GM12874 (cell line): ENCODE measurements around the gene NREP.

Source experiments
- CTCF ChIP-seq: IDR thresholded peaks from 2 replicates; pipeline ENCODE4 v1.5.1; 2011; ENCODE audit warnings: low read depth, mild to moderate bottlenecking, control low read depth, low read length, moderate library complexity; ENCODE audit not compliant: insufficient read depth

The NREP gene

DNA sequence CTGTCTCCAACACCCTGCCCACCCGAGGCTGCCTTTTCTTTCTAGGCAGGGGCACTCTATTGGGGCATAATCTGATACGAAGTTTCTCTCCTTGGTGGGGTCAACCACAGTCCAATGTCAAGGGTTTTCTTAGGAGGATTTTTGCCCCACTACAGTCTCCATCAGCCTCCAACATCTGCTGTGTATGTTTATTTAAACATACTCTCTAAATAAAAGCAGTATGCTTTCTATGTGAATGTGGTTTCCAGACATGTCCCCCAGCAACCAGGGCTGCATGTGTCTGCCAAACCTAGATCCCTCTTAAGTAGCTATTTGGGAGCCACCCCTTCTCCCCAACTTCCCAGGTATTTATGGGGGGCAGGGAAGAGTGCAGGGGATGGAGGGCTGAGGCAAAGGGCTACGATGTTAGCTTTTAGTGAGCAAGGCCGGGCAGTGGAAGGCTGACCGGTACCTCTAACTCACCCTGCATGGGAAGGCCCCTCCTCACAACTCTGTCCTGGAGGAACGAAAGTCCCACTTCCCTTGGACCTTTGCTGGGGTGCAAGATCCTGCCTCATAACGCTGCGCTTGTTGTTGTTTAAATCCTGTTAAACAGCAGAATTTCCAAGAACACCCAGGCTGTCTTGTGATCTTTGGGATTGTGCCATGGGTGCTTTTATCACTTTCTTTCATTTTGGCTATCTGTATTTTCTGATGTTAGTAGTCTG lies 75.4 kb downstream of the NREP start:
- TF ChIP-seq CTCF, result no peak

DNA sequence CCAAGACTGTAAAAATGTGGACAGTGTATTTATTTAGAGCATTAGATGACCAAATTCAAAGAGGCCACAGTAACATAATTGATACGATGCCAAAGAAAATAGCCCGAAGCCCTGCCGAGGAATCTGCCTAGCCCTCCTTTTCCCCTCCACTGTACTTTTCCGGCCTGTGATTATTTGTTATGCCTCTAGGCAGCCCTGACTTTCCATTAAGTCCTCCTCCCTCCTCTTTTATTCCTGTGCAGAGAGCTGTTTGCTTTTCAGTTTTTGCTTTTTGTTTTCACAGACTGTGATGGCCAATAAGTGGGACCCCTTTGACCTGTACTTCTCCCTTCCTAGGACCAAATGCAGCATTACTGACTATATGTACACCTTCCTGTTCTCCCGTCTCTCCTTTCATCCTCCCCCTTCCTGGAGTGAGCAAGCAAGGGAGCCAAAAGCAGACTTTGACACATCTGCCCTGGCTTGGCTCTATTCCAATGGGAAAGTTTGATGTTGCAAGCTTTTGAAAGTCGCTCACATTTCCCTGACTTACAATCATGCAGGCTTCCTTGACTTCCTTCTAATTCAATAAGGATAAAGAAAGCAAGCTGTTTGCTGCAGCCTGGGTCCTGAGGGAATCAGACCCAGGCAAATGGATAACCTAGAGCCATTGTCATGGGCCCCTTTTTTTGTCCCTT lies 76.1 kb downstream of the NREP start:
- TF ChIP-seq CTCF, result no peak

DNA sequence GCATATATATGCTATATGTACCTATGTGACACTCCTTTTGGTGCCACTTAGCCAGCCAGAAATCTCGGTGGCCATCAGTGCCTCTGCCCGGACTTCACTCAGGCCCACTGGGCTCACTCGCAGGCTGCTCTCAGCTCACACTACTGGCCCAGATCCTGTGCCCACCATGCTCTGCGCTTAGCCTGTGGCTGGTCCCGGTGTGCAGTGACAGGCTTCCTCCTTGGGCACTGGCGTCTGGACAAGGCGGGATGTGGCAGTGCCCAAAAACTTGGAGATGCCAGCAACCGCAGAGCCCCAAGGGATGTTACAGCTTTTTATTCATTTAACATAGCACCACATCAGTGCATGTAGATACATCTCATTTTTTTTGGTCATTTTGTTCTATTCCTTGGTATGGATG lies 77.4 kb downstream of the NREP start:
- no peak for TF ChIP-seq CTCF
